ENCODE data around the gene RAB44.
A peak's percentile ranks its signal among the peaks of the same experiment; 100 is the strongest.

The RAB44 gene

DNA sequence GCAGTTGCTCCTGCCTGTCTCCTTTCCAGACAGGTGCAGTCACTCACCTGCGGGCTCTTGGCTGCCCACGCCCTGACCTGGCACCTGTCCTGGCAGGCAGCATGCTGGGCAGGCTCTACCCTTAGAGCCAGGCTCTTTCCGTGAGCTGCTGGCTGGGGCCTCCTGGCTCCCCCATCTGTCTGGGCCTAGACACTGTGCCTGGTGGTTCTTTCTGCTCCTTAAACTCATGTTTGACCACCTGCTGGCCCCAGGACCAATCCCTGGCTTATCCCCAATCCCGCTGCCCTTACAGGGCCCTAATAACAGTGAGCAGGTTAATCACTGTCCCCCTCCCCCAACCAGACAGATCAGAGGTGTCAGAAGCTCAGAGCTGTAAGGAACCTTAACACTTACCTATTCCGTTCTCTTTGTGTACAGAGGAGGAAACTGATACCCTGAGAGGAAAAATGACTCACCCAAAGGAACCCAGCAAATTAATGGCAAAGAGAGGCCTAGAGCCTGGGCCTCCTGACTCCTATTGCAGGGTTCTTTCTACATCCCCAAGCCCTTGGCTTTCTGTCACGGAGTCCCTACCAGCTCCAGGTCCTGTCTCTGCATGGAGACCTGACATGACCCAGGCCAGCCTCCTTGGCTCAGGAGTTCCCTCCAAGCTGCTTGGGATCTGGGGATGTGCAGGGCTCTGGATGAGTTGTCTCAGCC is 54.7 kb downstream of the RAB44 start:
- DNase-seq (ENCODE audit: low read depth) = no peak

DNA sequence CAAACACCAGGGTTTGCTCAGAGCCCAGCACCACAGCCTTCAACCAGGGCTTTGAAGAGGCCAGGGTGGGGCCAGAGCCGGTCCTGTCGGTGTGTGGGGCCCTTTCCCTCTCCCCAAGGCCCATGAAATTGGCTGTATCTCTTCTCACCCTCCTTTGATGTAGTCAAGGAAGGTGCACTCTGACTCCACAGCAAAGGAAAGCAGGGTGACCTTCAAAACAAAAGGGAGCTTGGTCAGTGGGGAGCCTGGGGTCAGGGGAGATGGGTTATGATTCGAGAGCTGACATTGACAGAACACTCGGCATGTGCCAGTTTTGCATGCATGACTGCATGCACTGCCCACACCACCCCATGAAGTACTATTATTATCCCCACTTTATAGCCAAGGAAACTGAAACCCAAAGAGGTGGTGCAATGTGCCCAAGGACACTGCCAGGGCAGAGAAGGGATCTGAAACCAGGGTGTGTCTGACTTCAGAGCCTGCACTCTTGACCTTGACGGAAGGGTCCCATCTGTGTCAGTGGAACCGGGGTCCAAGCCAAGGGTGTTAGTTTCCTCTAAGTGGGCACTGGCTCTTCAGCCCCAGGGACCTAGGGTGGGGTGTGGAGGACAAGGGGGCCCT is 55.4 kb downstream of the RAB44 start:
- no peak for DNase-seq (ENCODE audit: low read depth)

DNA sequence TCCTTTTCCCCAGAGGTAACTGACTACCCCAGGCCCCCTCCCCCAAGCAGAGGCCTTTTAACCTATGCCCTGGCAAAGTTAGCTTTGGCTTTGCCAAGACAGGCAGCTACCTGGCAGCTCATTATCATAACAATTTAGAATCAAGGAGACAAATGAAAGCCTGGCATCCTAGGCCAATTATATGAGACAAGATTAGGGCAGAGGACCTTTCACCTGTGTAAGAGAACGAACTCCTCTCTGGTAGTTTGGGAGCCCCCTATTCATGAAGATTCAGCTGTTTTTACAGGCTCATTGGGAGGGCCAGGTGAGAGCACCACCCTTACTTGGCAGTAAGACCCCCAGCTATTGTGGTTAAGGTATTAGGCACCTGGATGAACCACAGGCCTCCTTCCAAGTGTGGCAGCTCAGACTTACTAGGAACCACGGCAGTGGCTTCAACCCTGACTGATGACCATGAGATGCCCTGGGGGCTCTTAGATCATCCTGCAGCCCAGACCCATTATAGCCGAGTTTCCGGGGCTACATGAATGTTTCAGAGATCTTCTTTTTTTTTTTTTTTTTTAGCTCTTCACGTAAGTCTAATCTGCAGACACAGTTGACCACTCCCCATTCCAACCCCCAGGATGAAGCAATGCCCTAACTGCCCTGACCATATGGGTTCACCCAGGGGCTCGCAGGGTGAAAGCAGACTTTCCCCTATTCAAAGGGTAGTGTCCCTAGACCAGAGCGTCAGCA is 56.2 kb downstream of the RAB44 start:
- no peak for DNase-seq (ENCODE audit: low read depth)

DNA sequence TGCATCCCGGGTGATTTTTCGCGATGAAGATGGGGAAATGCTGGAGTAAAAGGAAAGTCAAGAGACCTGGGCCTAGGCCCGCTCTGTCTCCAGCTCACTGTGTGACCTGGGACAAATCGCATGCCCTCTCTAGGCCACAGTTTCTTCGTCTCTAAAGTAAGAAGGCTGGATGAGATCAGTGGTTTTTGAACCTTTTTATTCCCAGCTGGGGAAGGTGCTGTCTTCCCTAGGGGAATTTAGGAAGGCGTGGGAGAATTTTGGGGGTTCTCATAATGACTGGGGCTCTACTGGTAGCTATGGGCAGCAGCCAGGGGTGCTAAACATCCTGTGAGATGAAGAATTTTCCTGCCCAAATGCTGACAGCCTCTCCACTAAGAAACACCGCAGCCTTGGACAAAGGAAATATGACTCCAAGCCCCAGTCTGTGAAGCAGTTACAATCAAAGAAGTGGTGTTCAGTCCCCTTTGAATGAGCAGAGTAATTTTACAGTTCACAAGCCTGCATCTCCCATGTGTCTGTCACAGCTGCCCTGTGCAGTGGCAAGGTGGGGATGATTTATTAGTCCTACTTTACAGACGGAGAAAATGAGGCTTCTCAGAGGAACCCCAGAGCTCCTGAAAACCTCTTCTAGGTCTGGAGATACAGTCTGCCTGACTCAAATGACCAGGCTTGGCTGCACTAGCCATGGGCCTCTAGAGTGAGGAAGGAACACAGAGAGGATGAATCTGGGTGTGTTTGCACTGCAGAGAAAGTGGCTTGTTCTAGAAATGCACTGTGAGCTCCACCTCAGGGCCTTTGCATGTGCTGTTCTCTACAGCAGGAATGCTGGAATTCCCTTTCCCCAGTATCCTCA is 57.2 kb downstream of the RAB44 start:
- DNase-seq (ENCODE audit: low read depth) = no peak

DNA sequence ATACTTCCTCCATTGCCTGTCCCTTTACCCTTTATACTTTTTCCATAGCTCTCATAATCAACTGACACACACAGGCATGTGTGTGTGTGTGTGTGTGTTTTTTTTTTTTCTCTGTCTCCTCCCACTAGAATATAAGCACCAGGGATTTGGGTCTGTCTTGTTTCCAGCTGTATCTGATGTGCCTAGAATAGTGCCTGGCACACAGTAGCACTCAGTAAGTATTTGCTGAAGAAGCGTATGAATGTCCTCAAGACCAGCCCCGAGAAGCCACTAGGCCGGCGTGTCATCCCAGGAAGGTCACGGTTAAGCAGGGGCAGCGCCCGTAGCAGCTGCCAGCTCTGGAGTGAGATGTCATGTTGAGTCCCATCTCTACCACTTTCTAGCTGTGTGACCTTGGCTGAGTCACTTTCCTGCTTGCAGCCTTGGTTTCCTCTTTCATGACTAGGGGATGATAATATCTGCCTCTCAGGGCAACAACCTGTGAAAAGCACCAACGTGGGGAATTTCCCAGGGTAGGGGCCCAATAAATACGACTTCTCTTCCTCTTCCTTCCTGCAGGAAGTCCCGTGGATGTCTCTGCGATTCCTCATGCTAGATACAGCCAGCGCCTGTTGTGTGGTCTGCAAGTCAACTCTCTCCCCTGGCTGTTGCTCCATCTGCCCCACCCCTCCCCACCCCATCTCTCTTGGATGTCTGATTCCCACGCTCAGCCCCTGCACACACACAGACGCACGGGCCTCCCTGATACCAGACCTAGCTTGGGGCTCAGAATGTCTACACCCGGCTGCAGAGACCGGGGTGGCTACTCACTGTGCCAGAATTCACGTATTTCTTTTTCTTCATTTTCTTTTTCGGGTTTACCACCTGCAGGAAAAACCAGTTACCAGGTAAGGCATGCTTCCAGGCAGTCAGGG is 58.1 kb downstream of the RAB44 start:
- no peak for DNase-seq (ENCODE audit: low read depth)

DNA sequence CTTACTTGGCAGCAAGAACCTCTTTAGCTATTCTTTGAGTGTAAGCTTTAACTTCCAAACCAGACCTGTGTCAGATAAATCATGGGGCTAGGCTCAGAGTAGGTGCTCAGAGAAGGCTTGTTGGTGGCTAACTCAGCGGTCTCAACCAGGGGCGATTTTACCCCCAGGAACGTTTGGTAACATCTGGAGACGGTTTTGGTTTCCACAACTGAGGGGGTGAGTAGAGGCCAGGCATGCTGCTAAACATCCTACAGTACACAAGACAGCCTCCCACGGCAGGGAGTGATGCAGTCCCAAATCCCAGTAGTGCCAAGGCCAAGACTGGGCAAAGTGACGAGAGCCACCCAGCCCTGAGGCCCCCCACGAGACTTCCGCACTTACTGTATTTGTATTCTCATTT is 59.2 kb downstream of the RAB44 start:
- DNase-seq (ENCODE audit: low read depth) = no peak

DNA sequence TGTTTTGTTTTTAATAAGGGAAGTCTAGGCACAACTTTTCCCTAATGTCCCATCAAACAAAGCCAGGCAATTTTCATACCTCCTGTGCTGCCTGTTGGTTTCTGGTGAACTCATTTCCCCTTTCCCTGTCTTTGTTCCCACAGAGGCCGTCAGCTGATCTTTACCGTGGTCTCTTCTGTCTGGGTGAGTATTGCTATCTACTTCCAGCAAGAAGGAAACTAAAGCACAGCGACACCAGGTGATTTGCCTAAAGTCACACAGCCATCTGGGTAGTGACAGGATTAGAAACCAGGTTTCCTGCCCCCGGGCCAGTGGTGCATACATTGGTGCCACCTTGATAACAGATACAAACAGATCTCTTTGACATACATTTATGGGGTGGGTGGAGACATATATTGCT is 59.6 kb downstream of the RAB44 start:
- DNase-seq (ENCODE audit: low read depth) = no peak

DNA sequence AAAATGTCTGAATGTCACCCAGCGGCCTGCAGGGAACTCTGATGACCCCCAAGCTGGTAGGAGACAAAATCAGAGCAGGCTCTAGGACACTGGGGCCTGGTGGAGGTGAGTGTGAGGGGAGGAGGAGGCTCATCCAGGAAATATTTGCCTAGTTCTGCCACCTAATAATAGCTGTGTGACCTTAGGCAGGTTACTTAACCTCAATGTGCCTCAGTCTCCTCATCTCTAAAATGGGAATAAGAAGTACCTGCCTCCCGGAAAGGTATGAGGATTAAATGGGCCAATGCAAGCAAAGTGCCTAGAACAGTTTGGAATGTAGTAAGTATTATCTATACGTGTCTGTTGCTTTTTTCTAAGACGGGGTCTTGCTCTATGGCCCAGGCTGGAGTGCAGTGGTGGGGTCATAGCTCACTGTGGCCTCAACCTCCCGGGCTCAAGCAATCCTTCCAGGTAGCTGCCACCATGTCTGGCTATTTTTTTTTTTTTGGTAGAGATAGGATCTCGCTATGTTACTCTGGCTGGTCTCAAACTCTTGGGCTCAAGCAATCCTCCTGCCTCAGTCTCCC is 60.4 kb downstream of the RAB44 start:
- no peak for DNase-seq (ENCODE audit: low read depth)

DNA sequence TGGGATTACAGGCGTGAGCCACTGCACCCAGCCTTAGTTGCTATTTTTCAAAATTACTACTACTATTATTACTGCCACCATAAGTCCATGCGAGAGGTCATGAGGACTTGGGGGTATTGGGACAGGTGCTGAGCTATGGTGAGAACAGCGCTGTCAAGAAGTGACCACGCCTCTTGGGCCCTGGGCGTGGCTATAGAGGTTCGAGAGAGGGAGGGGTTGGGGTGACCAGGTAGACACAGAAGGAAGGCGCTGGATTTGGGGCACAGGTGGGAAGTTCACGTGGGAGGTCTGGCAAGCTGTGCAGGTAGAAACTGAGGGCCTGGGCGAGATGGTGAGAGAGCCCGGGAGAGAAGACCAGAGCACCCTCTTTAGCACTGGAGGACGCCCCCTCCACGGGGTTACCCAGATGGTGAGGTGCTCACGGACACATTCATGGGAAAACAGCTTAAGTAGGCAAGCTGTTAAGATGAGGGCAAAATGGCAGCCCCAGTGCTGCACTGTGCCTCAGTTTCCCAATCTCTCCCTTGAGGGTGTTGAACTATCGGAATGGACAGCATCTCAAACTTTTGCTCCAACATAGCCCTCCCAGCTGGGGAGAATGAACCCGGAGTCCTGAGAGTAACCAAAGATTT is 61.0 kb downstream of the RAB44 start:
- DNase-seq (ENCODE audit: low read depth) = no peak

DNA sequence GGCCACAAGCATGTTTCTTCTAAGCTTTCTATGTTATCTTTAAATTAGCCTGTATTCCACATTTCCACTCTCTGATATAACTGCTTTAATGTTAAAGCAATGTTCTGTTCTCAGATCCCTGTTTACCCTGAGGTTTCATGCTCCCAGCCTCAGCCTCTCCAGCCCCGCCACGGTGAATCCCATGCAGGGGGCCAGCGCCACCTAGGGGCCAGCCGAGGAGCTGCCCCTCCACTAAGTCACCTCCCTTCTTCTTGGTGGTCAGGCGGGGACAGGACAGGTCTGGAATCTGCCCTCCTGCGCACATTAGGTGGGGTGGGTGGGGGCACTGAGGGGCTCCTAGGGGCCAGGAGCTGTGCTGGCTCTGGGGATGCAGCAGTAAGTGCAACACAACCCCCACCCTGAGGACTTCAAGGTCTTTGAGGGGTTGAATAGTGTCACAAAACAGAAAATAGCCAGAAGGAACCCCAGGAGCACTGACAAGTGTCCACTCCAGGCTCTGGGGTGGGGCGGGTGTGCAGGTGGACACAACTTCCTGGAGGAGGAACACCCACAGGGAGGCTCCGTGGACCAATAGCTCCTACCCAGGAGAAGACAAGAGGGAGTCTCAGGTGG is 61.6 kb downstream of the RAB44 start:
- peak; percentile 41 for DNase-seq (ENCODE audit: low read depth)

DNA sequence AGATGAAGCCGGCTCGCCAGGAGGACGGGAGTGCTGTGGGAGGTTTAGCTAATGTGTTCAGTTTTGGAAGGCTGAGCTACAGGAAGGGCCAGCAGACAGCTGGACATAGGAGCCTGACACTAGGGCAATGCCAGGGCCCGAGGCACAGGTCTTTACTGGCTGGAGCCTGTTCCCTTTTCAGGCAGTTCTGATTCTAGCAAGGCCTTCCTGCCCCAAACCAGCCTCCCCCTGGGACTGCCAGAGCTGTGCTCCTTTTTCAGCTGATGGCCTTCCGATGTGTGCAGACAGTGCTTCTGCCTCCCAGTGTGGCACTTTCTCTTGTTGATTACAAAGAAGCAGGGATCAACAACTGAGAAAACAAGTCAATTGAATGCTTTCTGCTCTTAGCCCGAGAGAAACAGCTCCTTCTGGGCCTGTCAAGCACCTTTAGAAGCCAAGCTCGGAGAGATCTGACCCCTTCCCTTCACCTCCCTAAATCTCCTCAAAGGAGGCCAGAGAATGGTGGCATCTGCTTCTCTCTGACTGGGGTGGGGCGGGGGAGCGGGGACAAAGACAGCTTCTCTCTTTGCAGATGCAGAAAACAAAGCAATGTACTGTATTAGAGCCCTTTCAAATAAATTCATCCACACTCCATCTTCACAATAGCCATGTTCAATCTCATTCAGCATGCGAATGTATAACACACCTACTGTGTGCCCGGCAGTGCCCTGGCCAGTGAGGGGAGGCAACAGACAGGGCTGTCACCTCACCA is 63.2 kb downstream of the RAB44 start:
- DNase-seq (ENCODE audit: low read depth) = no peak

DNA sequence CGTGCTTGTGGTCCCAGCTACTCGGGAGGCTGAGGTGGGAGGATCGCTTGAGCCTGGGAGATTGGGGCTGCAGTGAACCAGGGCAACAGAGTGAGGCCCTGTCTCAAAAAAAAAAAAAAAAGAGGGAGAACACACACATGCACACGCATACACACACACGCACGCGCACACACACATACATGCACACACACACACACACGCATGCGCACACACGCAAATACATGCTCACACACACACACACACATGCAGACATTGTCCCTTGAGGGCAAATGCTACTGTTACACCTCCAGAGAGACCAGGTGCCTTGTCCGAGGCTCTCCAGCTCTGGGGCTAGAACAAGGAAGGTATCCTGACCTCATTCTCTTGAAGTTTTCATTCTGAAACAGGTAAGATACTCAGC is 64.5 kb downstream of the RAB44 start:
- no peak for DNase-seq (ENCODE audit: low read depth)

DNA sequence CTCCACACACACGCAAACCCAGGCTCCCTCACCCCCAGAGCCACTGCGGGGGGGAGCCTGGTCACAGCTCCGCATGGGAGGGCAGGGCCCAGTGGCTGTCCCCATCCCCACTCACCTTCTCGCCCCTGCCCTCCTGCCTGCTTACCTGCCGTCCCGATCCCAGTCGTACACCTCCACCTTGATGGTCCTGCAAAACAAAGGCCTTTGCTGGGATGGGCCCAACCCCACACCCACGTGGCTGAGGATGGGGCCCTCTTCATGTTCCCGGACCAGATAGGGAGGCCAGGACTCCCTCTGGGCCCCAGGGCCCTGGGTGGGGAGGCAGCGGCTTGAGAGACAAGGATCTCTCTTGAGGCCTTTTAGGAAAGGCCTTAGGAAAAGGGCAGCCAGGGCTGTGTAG is 67.6 kb downstream of the RAB44 start:
- DNase-seq (ENCODE audit: low read depth) = no peak

DNA sequence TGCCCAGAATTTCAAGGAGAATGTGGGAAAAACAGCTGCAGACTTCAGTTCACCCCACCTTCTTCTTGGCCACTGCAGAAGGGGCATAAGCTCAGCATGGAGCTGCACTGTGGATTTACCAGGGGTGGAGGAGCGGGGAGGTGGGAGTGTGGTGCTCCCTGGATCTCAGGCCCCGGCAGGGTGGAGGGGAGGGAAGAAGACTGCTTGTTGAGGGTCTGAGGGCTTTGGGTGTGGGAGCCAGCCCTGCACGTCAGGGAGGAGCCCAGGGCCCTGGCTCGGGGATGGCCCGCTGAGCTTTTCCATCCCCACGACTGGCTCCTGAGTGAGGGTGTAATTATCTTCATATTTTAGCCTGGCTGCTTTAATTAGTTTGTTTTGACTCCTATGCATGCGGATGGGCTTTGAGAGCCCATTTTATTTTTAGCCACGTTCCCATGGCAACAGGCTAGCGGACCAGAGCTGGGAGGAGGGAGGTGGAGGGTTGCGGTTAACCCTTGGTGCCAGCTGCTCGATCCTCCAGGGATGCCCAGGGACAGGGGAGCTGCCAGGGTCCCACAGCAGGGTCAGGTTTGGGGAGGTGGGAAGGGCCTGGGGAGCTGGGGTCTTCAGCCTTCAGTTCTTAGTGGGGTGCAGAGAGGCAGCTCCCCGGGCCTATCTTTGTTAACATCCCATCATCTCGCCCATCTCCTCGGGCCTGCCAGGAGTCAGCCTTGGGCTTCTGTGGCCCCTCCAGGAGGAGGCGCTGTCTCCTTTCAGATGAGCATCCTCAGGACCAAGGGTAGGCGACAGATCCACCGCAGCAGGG is 68.2 kb downstream of the RAB44 start:
- DNase-seq (ENCODE audit: low read depth) = peak; percentile 71

DNA sequence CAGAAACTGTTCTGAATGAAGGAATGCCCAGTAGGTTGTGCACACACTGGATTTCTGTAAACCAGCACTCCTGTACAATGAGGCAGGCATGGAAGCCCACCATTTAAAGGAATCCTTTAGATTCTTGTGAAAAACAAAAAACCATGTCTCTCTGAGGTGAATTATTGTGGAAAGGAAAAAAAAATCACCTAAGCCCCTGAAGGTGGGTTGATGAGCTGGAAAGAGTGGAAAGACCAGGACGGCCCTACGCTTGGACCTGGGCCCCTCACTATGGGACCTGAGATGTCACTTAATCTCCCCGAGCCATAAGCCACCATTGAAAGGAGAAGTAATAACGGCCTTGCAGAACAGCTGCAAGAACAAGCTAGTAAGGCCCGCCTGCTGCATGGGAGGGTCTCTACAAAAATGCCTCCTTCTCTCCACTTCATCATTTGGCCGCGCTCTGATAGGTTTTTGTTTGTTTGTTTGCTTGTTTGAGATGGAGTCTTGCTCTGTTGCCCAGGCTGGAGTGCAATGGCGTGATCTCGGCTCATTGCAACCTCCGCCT is 68.8 kb downstream of the RAB44 start:
- DNase-seq (ENCODE audit: low read depth) = no peak

DNA sequence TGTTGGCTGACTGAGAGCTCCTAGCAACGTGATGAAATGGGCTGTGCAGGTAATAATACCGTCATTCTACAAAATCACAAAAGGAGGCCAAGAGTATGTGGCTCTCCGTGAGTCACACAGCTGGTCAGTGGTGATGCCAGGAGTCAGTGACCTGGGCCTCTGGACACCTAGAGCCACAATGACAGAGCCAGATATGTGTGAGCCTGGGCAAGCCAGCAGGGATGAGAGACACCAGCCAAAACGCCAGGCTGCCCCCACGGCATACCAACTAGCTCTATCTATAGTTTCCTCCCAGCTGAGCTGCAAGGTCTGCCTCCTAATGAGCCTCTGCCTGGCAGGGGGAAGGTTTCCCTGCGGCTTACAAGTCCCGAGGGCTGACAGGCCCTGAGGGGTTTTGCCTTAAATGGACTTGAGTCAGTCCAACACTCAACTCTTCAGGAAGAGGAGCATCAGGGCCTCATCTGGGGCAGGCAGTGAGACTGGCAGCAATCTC is 71.6 kb downstream of the RAB44 start:
- DNase-seq (ENCODE audit: low read depth) = no peak

DNA sequence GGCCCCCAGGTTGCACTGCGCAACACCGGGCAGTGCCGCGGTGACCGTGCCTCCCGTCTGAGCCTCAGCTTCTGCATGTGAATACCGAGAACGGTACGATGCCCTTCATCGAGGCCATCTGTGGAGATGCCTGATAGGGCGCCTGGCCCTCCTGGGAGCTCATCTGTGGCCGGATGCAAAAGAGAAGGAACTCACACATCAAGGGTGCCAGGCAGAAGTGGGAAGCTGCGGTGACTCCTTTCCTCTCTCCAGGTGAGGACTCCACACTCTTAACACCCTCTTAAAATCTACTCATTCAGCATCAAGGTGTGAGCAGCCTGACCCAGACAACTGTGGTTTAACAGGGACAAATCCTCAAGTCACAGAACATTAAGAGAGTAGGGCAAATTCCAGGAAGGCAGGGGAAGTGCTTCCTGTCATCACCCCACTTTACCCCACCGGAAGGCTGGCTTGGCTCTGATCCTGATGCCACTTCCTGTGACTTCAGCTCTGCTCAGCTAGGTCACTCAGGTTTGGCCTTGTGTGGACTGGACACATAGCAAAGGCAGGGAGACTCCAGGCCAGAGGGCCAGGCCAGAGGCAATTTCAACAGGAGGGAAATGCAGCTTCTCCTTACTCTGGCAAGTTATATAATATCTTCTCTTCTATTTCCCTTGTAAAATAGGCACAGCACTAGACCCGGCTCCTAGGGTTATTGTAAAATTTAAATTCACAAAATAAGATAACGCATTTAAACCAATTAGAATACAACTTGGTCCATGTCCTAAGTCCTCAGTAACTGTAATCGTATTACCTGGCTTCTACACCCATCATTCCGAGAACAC is 72.3 kb downstream of the RAB44 start:
- no peak for DNase-seq (ENCODE audit: low read depth)

All from stromal cell of bone marrow (primary cell).